Testis (tissue), 3 donors: ENCODE data around the gene PDE4B. TPM values are rescaled to one million over a fixed set of nuclear protein-coding genes. Genes with fewer than 3 reads are reported as not detected.

ENCODE experiments used
- DNase-seq: peaks from one replicate; pipeline ENCODE4 v3.0.0-alpha.2; 2019
- H3K27ac ChIP-seq, 2 donors: fragments of 200-600 bp; sonication (generic); one replicate each; pipeline ENCODE4 v1.5.1; 2019
- H3K27me3 ChIP-seq: fragments of 200-600 bp; sonication (generic); one replicate; pipeline ENCODE4 v1.5.1; 2019
- H3K36me3 ChIP-seq: fragments of 200-600 bp; sonication (generic); one replicate; pipeline ENCODE4 v1.5.1; 2017; ENCODE audit warnings: low read depth; ENCODE audit errors: missing control alignments
- H3K4me1 ChIP-seq: fragments of 200-600 bp; sonication (generic); one replicate; pipeline ENCODE4 v1.5.1; 2019
- H3K4me3 ChIP-seq, 2 donors: fragments of 200-600 bp; sonication (generic); one replicate each; pipeline ENCODE4 v1.5.1; 2017 to 2019
- H3K9me3 ChIP-seq: fragments of 200-600 bp; sonication (generic); one replicate; pipeline ENCODE4 v1.5.1; 2017
- POLR2A ChIP-seq: fragments of 450-650 bp; IDR thresholded peaks from one replicate; pipeline ENCODE4 v1.6.1; 2017; ENCODE audit warnings: antibody characterized with exemption, mild to moderate bottlenecking, moderate library complexity
- WGBS, 2 donors: methylation state at CpG; one replicate each; pipeline ENCODE4 v1.1.5; 2018; 5-methylcytosine and 5-hydroxymethylcytosine counted together
- intact Hi-C: fragments of 100-400 bp; cut with DNase I; formaldehyde crosslinking; loops from one replicate; pipeline ENCODE4 v1.15.1; 2023; ENCODE audit warnings: low total_unique reads
- polyA plus RNA-seq: library from polyadenylated mRNA; stranded (reverse); fragments of 350-450 nt; fragmentation: Illumina TruSeq; extraction: RNeasy Lipid Tissue Mini Kit (QIAGEN cat#74804); gene quantifications from one replicate; pipeline ENCODE4 v1.2.3, GENCODE V29; 2014; ENCODE audit warnings: low read depth, low replicate concordance; ENCODE audit not compliant: insufficient read depth
- total RNA-seq, 2 donors: library from RNA; depleted of rRNA; stranded (reverse); fragments of >200 nt; gene quantifications; one replicate each; pipeline ENCODE4 v1.2.3, GENCODE V29; 2016
- TF ChIP-seq, protein P1 (sequence below), 3 experiments: fragments of 450-650 bp in 2 of 3; fragments of 200-600 bp in 1 of 3; sonication (generic) in 1 of 3; IDR thresholded peaks; one replicate each; pipeline ENCODE4 v1.5.1; 2016 to 2019; ENCODE audit warnings: antibody characterized with exemption in 3 of 3, mild to moderate bottlenecking in 2 of 3, moderate library complexity in 1 of 3

Gene PDE4B
- total and polyA plus RNA-seq, 3 donors from 2014 or later: 11.5 to 16.1 (median 12.4) TPM

DNA sequence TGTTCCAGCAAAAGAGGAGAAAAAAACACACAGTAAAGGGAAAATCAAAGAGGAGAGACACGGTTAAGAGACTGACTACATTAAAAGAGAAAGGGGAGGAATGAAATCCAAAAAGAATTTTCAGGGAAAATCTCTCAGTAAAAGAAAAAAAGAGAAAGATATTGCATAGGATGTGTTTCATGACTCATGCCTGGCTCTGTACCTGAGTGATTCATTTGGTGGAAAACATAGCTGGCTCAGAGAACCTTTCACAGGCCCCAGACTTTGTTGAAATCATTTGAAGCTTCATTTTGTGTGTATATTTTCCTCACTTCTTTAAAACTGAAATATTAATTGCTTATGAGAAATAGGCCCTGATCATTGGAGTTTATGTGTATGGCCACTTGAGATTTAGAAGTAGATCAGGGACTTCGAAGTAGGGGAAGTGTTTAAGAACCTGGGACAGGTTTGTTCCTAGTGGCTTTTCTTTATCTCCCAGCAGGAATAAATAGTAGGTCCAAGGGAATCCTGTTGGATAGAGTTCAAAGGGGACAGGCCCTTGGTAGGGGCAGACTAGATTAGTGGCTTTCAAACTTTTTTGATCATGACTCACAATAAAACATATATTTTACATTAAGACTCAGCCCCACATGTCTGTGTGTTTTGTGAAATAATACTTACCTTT, 502.1 kb downstream of the PDE4B start:
- Histone ChIP-seq H3K4me3 (no peak overlapping the region), H3K27me3 (no peaks in the 10 kb centered on the region), H3K27ac (peak overlapping the region in 1 of 2 donors; percentile 41), H3K9me3 (no peaks in the 10 kb centered on the region), H3K4me1 (peaks cover 12% of the 10 kb centered on the region), H3K36me3 (no peaks in the 10 kb centered on the region)
- 88 to 90% methylated on average over 2 of the region's 2 CpGs for WGBS, 2 donors
- intact Hi-C loops: no loop called here
- no peak for DNase-seq
- TF ChIP-seq, protein P1, sequence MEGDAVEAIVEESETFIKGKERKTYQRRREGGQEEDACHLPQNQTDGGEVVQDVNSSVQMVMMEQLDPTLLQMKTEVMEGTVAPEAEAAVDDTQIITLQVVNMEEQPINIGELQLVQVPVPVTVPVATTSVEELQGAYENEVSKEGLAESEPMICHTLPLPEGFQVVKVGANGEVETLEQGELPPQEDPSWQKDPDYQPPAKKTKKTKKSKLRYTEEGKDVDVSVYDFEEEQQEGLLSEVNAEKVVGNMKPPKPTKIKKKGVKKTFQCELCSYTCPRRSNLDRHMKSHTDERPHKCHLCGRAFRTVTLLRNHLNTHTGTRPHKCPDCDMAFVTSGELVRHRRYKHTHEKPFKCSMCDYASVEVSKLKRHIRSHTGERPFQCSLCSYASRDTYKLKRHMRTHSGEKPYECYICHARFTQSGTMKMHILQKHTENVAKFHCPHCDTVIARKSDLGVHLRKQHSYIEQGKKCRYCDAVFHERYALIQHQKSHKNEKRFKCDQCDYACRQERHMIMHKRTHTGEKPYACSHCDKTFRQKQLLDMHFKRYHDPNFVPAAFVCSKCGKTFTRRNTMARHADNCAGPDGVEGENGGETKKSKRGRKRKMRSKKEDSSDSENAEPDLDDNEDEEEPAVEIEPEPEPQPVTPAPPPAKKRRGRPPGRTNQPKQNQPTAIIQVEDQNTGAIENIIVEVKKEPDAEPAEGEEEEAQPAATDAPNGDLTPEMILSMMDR (IDR thresholded peaks at IDR 0.05): no peak
- no peak for TF ChIP-seq POLR2A

DNA sequence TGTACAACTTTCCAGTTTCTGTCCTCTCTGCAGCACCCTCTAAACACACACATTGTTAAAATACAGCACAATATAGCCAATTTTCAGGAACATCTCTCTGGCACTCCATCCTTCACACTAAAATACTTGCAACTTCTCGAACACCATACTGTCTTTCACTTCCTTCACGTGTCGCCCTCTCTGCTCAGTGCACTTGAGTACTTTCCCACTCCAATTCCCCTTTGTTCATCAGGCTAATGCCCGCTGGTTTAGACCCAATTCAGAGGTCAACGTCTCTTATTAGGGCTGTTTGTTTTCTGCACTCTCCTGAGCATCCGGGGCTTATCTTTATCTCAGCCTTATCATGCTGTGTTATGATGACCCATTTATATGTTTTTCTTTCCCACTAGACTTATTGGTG, 503.1 kb downstream of the PDE4B start:
- no peak for DNase-seq
- TF ChIP-seq, protein P1 (IDR thresholded peaks at IDR 0.05): no peak
- no peak for TF ChIP-seq POLR2A
- no peak overlapping the region for H3K4me3 ChIP-seq
- intact Hi-C loops: no loop called here
- no peaks in the 10 kb centered on the region for H3K9me3 ChIP-seq
- no peaks in the 10 kb centered on the region for H3K36me3 ChIP-seq
- H3K27me3 ChIP-seq: no peaks in the 10 kb centered on the region
- WGBS, 2 donors: 73 to 78% methylated on average over 6 of the region's 6 CpGs
- peak overlapping the region in 1 of 2 donors; percentile 57 for H3K27ac ChIP-seq
- peaks cover 12% of the 10 kb centered on the region for H3K4me1 ChIP-seq

DNA sequence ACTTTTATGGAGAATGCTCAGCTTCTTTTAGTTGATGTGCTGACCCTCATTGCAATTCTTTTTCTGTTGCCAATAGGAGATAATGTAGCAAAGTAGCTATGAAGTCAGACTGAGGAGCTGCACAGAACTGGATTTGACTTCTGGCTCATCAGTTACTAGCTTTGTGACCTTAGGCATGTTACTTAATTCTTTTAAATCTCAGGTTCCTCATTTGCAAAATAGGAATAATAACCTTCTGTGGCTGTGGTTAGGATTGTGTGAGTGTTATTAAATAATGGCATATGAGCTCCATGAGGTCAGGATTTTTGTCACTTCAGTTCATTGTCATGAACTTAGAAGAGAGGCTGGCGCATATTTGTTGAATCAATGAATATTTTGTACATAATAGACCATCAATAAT, 503.7 kb downstream of the PDE4B start:
- intact Hi-C loops: no loop called here
- Histone ChIP-seq H3K27ac (peak overlapping the region in 1 of 2 donors; percentile 57), H3K9me3 (no peaks in the 10 kb centered on the region), H3K4me3 (no peak overlapping the region), H3K27me3 (no peaks in the 10 kb centered on the region), H3K4me1 (peaks cover 12% of the 10 kb centered on the region), H3K36me3 (no peaks in the 10 kb centered on the region)
- DNase-seq: no peak
- WGBS, 2 donors: 89 to 100% methylated on average over 1 of the region's 1 CpG
- TF ChIP-seq, protein P1 (IDR thresholded peaks at IDR 0.05): no peak
- TF ChIP-seq POLR2A: no peak

DNA sequence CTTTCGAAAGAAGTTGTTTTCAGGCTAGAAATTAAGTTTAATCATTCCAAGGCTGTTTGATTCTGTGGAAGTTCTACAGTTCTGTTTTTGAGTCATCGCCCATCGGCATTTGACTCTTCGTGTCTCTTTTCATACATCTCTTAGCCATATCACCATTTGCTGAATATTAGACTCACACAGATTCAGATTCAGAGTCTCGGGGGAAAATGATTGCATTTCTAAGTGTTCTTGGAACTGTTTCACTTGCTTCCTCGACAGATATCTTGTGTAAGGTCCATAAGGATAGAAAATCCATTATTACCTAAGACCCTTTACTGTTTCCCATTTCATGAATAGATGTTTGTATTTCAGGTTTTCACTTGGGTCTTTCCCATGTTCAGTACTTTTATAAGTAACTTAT, 504.3 kb downstream of the PDE4B start:
- no peaks in the 10 kb centered on the region for H3K27me3 ChIP-seq
- 61 to 70% methylated on average over 6 of the region's 6 CpGs for WGBS, 2 donors
- H3K4me3 ChIP-seq: no peak overlapping the region
- H3K4me1 ChIP-seq: peaks cover 12% of the 10 kb centered on the region
- no peak for DNase-seq
- intact Hi-C loops: no loop called here
- H3K36me3 ChIP-seq: no peaks in the 10 kb centered on the region
- TF ChIP-seq, protein P1 (IDR thresholded peaks at IDR 0.05): no peak
- TF ChIP-seq POLR2A: no peak
- no peak overlapping the region for H3K27ac ChIP-seq
- no peaks in the 10 kb centered on the region for H3K9me3 ChIP-seq

DNA sequence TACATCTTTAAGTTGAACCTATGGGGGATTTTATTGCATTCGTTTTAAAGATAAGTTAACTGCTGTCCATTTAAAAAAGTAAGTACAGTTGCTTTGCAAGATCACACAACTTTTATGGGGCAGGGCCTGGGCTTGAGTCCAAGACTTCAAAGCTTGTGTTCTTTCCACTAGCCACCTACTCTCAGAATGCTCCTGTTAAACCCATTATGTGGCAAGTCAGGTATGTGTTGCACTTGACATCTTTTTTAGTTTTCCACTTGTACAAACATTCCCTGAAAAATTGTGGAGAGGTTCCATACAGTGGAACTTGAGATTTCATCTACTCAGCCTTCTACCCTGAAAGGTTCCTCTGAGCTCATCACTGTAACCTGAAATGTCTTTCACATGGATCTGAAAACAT, 505.8 kb downstream of the PDE4B start:
- intact Hi-C loops: no loop called here
- DNase-seq: no peak
- TF ChIP-seq POLR2A: no peak
- TF ChIP-seq, protein P1 (IDR thresholded peaks at IDR 0.05): no peak
- WGBS, 2 donors: 67 to 91% methylated on average over 1 of the region's 1 CpG
- no peaks in the 10 kb centered on the region for H3K27me3 ChIP-seq
- no peak overlapping the region for H3K27ac ChIP-seq
- H3K36me3 ChIP-seq: no peaks in the 10 kb centered on the region
- H3K9me3 ChIP-seq: no peaks in the 10 kb centered on the region
- peaks cover 5% of the 10 kb centered on the region for H3K4me1 ChIP-seq
- no peak overlapping the region for H3K4me3 ChIP-seq
